IPS-NIHi7 (cell line): ENCODE data around the gene SLC14A1.
"Not testable (repeated sequence)": the region's sequence is repeated elsewhere in the genome, so short reads cannot be mapped to it uniquely, and the experiment has no call there.

ENCODE experiments used
- DNase-seq: peaks from one replicate; pipeline ENCODE4 v3.0.0; 2012; ENCODE audit warnings: mixed read lengths; ENCODE audit errors: extremely low spot score

Gene SLC14A1

DNA sequence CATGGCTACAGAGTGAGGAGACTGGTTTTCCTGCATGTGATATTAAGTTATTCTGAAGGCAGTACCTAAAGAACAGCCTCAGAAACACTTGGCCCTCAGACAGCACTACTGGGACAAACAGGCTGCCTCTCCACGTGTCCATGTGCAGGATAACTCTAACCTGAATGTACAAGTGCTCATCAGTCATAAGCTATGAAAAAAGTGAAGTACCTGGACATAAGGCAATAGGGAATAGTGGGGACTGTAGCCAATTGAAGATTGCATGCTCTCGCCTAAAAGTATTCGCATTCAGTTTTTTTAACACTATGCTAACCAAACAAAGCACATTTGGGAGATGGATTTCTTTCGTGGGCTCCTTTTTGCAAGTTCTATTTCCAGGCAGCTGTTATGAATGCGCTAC is 33.0 kb downstream of the SLC14A1 start:
- DNase-seq: no peak

GRCh38 chr18:45757644-45758043 is 33.7 kb downstream of the SLC14A1 start:
- DNase-seq: not testable (repeated sequence)

DNA sequence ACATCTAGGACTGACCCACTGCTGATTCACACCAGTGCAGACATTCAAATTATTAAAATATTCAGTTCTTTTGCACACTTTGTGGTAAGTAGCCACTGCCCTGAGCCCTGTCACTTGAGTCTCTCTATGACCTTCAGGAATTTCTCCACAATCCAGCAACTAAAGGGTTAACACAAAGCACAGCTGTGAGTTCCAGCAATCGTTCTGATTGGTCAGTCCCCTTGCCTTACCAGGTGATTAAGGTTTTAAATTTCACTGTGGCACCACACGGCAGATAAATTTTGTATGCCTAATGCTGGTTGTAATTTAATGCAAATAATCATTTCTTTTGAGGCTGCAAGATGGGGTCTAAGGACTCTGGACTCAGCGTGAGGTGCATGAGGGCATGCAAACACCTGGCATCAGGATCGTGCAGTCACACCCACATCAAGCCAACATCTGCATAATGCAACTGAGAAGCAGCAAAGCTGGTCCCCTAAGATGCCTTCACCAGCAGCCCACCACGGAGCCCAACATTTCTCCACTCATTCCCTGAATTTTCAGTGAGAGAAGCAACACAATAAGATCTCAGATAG is 36.6 kb downstream of the SLC14A1 start:
- DNase-seq: peak; percentile 57

GRCh38 chr18:45761512-45762114 is 37.6 kb downstream of the SLC14A1 start:
- DNase-seq: no peak

DNA sequence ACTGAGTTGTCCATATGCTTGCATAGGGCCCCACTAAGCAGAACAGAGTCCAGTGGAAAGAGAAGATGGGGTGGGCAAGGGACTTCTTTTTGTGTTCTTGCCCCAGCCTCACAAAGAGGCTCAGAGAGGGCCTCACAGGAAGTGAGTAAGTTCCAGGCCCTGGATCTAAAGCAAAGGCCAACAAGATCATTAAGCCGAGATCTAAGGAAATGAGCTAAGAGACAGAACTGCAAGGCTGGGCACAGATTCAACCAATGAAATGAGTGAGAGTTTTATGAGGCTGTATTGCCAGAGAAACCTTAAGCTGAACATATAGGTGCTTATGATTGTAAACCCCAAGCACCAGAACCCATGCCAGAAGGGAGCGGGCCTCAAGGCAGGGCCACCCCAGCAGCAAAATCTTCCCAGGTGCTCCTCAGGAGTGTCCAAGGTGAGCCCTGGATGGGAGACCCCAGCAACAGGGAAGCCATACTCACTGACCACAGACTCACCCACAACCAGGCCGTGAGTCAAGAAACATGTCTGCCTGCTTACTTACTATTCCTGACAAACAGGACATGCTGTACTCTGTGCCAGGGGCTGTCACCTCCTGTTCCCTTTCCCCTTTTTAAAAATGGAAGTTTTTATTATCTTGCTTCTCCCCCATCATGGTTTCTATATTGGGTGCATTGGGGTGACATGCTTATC is 40.2 kb downstream of the SLC14A1 start:
- DNase-seq: no peak

DNA sequence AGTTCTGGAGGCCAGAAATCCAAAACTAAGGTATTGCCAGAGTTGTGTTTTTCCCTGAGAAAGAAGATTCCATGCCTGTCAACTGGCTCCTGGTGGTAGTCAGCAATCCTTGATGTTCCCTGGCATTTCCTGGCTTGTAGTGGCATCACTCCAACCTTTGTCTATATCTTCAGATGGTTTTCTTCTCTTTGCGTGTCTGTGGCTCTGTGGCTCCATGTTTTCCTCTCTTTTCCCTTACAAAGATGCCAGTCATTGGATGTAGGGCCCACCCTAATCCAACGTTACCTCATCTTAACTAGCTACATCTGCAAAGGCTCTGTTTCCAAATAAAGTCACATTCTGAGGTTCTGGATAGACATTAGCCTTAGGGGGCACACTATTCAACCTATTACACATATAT is 41.8 kb downstream of the SLC14A1 start:
- no peak for DNase-seq

DNA sequence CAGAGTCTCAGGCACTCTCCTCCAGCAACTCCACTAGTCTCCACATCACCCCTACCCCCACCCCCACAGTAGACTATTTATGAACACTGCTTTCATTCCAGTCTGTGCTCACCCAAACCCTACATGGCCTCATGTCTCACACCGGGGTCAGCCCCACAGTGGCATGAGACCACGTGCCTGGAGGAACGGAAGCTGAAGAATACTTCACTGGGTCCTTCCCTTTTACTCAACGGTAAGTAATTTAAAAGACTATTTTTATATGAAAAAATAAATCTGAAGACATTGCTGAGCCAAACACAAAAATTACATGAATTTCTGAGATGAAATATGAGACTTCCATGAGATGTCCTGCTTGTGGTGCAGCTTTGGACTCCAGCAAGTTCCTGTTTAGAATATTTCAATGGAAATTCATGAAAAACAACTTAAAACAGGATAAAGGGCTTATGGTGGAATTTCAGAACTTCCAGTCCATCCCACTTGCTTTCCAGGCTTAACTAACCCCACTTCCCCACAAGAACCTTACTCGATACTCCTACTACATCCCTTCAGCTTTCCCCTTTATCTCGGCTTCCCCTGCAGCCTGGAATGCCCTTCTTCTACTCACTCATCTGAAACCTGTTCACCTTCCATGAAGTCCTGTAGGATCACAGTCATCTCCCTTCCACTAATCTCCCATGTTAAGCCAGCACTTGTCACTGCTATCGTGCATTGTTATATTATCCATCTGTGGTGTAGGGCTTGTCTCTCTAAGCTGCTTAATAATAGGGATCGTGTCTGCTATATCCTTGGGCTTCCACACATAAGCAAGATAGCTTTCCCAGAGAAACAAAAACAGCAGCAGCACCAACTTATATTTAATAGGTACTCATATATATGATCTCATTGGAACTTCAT is 47.9 kb downstream of the SLC14A1 start:
- no peak for DNase-seq

DNA sequence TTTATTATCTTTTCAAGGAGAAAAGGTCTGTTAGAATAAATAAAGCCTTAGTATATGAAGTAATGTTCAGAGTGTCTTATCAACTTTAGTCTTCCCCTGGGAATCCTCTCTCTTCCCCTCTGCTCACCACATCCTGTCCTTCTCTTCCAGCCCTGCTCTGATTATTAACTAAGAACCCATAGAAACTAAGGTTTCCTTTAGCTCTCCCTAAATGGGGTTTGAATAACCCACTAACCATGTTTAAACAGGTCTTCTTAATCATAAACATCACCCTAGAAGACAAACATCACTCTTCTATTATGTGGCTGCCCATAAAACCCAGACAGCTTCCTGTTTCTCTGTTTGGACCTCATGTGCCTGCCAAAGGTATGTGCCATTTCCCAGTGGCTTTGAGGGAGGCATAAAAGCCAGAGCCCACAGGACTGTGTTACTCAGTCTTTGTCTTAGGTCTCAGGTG is 50.1 kb downstream of the SLC14A1 start:
- DNase-seq: no peak

DNA sequence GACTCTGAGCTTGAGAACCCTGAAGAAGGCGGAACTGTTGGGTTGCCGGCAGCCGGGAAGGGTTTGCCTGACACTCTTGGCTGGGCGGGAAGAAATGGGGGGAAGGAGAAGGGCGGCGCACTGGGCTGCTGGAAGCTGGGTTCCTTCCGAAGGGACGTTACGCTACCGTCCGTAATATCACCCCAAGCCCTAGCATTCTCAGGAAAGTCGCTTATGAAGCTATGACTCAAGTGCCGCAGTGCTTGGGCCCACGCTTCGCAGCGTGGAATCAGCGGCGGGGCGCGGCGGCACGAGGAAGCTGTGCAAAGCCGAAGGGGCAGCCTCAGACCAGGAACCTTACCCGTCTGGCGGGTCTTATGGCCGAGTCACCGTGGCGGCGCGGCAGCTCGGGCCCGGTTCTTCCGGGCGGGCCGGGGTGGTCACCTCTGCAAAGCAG is 51.3 kb downstream of the SLC14A1 start:
- peak; percentile 83 for DNase-seq

GRCh38 chr18:45775743-45776142 is 51.8 kb downstream of the SLC14A1 start:
- DNase-seq: peak; percentile 46

DNA sequence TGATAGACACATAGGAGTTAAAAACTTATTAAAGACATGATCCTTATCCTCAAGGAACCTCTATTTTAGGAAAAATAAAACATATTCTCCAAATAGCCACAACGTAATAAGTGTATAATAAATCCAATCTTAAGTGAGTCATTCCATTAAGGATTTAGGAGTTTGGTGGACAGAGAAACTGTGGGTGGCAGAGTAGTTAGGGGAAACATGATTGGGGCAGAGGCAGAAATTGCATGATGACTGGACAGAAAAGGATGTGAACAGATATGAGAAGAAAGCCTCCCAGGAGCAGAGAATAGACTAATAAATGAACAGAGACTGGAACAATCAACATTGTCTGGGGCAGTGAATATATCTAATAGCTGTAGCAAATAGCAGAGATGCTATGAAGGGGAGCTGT is 53.4 kb downstream of the SLC14A1 start:
- no peak for DNase-seq

- no peak for DNase-seq
These were observed 56.6 kb downstream of the SLC14A1 start for GRCh38 chr18:45780568-45780967.

DNA sequence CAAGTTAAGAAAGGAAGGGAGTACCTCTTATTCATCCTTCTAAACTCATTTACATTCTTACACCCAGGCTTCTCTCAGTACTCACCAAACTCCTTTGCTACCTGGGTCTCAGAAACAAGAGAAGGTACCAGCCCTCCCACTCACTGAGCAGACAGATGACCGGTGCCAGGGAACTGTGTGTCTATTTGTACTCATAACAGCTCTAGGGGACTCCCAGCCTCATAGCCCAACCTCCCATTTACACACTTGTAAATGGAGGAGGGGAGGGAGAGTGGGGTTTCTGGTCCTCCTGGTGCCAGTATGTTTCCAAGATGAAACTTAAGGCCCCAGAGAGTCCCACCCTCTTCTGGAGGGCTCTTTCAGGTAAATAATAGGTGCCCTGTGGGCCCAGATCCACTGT is 58.7 kb downstream of the SLC14A1 start:
- DNase-seq: no peak

GRCh38 chr18:45783097-45784075 is 59.4 kb downstream of the SLC14A1 start:
- DNase-seq: peak; percentile 46

DNA sequence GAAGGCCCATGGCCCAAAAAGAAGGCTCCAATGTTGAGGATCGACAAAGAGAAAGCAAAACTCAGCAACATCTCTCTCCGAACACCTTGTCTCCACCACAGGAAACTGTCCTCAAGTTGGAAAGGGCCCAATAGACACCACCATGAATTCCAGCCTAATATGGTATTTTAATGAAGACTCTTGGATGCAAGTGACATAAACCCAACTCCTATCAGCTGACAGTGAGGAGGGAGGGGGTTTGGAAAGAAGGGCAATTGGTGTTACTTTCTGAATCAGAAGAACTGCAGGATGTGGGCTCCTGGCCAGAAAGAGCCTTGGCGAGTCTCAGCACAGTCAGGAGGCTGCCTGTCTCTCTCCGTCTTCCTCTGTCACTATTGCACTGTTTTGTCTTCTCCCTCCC is 61.2 kb downstream of the SLC14A1 start:
- DNase-seq: no peak

- no peak for DNase-seq
These were observed 63.0 kb downstream of the SLC14A1 start for GRCh38 chr18:45786941-45787340.

DNA sequence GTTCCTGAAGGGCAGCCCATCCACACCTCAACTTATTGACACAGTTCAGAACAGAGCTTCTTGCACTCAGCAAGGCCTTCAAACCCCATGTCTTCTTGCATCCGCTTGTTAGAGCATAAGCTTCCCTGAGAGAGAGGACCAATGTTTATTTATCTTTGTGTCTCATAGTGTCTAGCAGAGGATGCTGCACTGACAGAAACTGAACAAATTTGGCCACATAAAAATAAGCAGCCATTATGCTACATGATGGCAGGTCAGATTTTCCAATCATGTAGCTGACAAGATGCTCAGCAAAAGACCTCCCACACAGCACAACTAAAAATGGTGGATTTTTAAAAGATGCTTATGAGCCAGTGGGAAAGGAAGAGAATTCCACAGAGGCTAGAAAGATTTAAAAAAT is 63.4 kb downstream of the SLC14A1 start:
- DNase-seq: no peak

DNA sequence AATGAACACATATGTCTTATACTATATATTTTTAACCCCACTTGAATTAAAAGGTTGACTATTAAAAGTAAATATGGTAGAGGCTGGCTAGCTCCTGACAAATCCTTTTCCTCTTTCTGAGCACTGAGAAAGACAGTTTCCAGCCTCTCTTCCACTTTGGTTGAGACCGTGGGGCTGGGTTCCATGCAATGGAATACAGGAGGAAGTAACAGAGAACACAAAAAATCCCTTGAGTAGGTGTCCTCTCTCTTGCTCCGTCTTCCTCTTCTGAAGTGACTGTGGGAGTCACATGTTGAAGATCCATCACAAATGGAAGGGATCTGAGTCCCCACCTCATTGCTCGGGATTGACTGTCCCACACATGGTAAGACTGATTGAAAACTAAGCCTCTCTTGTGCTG is 64.9 kb downstream of the SLC14A1 start:
- no peak for DNase-seq

- DNase-seq: no peak
These were observed 68.7 kb downstream of the SLC14A1 start for GRCh38 chr18:45792506-45793263.

DNA sequence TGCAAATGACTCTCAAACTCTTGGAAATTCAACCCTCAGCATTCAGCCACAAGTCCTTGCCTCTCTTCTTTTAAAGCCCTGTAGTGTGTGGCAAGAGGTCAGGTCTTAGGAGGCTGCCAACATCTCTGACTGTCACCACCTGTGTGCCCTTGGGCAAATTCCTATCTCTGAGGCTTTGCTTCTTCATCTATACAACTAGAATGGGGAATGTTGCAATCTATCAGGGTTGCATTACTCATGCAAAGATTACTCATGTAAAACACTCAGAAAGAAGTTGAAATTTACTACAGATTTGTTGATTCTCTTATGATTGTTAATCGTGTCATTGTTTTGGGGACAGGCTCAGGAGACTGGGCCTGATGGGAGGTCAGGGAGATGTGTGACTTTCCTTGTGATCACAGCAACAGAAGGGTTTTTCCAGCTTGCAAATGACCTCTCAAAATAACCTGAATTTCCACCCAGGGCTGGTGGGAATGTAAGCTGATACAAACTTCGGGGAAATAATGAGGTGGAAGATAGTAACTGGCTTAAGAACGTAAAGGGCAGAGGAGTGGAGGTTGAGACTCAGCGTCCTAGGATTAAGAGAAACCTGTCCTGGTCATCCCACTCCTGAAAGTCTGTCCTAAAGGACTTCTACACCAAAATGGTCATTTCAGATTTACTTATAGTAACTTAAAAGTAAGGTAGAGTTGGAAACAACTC is 69.4 kb downstream of the SLC14A1 start:
- no peak for DNase-seq
